Pancreas (tissue), 10 donors: ENCODE measurements around the gene ZSCAN16. TPM values are rescaled to one million over a fixed set of nuclear protein-coding genes. Genes with fewer than 3 reads are reported as not detected.
A peak's percentile ranks its signal among the peaks of the same experiment; 100 is the strongest.

Experiments
- ATAC-seq, 4 donors: fragments of 200-7000 bp; cut with Tn5 transposase; one replicate each; pipeline versions ENCODE4 v1.8.0 to v1.9.1; 2020; ENCODE audit warnings: mild to moderate bottlenecking in 4 of 4, moderate library complexity in 4 of 4
- DNase-seq, 6 donors: peaks; one replicate each; pipeline ENCODE4 v3.0.0-alpha.2; 2020
- FAIRE-seq: peaks from 2 replicates; lab custom pipeline; 2012; peaks lifted over from hg19 to GRCh38; lab: Jason Lieb, UNC
- H3K27ac ChIP-seq, 4 donors: fragments of 200-600 bp; sonication (generic); 1 replicate in 3 of 4; 2 replicates in 1 of 4; pipeline versions ENCODE4 v1.5.0 to v1.8.0; 2020
- H3K27me3 ChIP-seq, 4 donors: fragments of 200-600 bp; one replicate each; pipeline ENCODE4 v1.8.0; 2021
- H3K36me3 ChIP-seq, 3 donors: fragments of 200-600 bp; sonication (generic) in 1 of 3; one replicate each; pipeline versions ENCODE4 v1.5.0 to v1.8.0; 2020 to 2021
- H3K4me1 ChIP-seq, 3 donors: fragments of 200-600 bp; one replicate each; pipeline ENCODE4 v1.8.0; 2021
- H3K4me3 ChIP-seq, 4 donors: fragments of 200-600 bp; sonication (generic) in 2 of 4; one replicate each; pipeline versions ENCODE4 v1.5.0 to v1.8.0; 2020 to 2021
- H3K9me3 ChIP-seq, 4 donors: fragments of 200-600 bp; one replicate each; pipeline ENCODE4 v1.8.0; 2021
- WGBS, 2 donors: extraction: QIAGEN DNeasy Blood & Tissue Kit; methylation state at CpG; one replicate each; pipeline ENCODE4 v1.1.7; 2013; 5-methylcytosine and 5-hydroxymethylcytosine counted together
- intact Hi-C, 3 donors: fragments of 100-400 bp; cut with DNase I; formaldehyde crosslinking; loops; one replicate each; pipeline versions ENCODE4 v1.11.1 to v1.14.2; 2022
- polyA plus RNA-seq, 2 donors: library from polyadenylated mRNA; stranded (reverse); fragments of 200-250 nt; gene quantifications; one replicate each; pipeline ENCODE4 v1.2.3, GENCODE V29; 2013
- total RNA-seq, 6 donors: library from RNA; stranded (reverse); fragmentation: NEBNext Ultra II Directional in 4 of 6; extraction: Animal tissue kit (Norgen Biotek cat#: 25700) in 4 of 6; gene quantifications; one replicate each; pipeline versions ENCODE4 v1.2.1 to v1.2.4, GENCODE V29; 2021 to 2023
- TF ChIP-seq, protein P1 (sequence below), 4 donors: fragments of 200-600 bp; sonication (generic) in 3 of 4; IDR thresholded peaks; one replicate each; pipeline versions ENCODE4 v1.5.0 to v1.8.0; 2021; ENCODE audit warnings: antibody characterized with exemption in 4 of 4
- donor health status: healthy with polysubstance abuse.
- donor health status: DM: no; HTN: no; CAD: no; lungs with moderate emphysema.
- donor health status: DM: no; HTN: no; CAD: no.
- donor health status: control.
- donor health status: control.
- donor health status: Bipolar disorder and iron deficiency.
- donor health status: DM: yes; HTN: yes; CAD: no.
- donor health status: DM: no; HTN: no; CAD: no.
- donor health status: DM: no; HTN: no; CAD: no.
- donor health status: DM: yes; HTN: yes; CAD: no.

Gene ZSCAN16
- total and polyA plus RNA-seq, 8 donors: 1.6 to 5.0 (median 2.9) TPM

GRCh38 chr6:28141500-28142329, 17.3 kb downstream of the ZSCAN16 start, which contains the start of gene ZKSCAN8:
Gene ZKSCAN8 (plus strand): TSS chr6:28141883. CDS start chr6:28148408, 6,525 bp downstream.
- FAIRE-seq: no peak
- Histone ChIP-seq H3K4me1 (peaks cover 16 to 18% (median 16%) of the 10 kb centered on the region in 3 donors), H3K27ac (peak within 1 kb of the TSS in 3 of 4 donors; percentile 3 to 60 (median 13)), H3K27me3 (no peaks in the 10 kb centered on the region), H3K4me3 (peak within 1 kb of the TSS; percentile 58 to 91 (median 79)), H3K9me3 (no peaks in the 10 kb centered on the region), H3K36me3 (no peaks in the 10 kb centered on the region)
- ATAC-seq: peak; percentile 90 to 96 (median 92)
- TF ChIP-seq, protein P1, sequence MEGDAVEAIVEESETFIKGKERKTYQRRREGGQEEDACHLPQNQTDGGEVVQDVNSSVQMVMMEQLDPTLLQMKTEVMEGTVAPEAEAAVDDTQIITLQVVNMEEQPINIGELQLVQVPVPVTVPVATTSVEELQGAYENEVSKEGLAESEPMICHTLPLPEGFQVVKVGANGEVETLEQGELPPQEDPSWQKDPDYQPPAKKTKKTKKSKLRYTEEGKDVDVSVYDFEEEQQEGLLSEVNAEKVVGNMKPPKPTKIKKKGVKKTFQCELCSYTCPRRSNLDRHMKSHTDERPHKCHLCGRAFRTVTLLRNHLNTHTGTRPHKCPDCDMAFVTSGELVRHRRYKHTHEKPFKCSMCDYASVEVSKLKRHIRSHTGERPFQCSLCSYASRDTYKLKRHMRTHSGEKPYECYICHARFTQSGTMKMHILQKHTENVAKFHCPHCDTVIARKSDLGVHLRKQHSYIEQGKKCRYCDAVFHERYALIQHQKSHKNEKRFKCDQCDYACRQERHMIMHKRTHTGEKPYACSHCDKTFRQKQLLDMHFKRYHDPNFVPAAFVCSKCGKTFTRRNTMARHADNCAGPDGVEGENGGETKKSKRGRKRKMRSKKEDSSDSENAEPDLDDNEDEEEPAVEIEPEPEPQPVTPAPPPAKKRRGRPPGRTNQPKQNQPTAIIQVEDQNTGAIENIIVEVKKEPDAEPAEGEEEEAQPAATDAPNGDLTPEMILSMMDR (IDR thresholded peaks at IDR 0.05): no peak
- DNase-seq: peak; percentile 76 to 89 (median 81)
- intact Hi-C loops: no loop called here
- WGBS, 2 donors: 0 to 1% methylated on average over 52 of the region's 52 CpGs

DNA sequence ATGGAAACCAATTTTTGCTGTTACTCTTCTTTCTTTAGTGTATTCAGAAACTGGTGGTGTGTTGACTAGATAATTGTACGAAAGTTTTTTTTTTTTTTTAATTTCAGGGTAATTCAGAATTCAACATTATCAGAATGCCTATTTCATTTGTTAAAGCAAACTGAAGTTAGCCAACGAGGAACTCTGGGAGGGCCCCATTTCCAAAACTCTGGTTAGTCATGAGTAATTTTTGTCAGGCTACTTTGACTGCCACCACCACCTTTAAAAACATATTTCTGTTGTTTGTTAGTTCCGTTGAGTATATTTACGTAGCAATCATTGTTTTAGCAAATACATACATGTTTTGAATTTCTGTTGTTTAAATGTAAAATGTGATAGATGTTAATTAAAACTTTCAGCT, 18.0 kb downstream of the ZSCAN16 start:
- peak overlapping the region in 1 of 4 donors; percentile 13 for H3K27ac ChIP-seq
- 7 to 9% methylated on average over 4 of the region's 4 CpGs for WGBS, 2 donors
- ATAC-seq: no peak

DNA sequence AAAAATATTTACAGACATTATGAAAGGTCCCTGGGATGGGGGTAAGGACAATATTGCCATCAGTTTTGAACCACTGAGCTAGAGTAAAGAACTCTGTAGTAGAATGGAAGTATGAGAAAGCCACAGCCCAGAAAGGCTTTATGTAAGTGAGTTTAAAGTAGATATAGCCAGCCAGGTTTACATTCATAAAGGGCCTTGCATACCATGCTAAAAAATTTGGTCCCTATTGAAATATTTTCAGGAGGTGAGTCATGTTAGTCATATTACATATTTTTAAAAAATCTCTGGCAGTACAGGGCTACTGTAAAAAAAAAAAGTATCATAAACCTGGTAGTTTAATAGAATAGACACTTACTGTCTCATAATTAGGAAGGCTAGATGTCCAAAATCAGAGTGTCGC, 20.8 kb downstream of the ZSCAN16 start:
- TF ChIP-seq, protein P1 (IDR thresholded peaks at IDR 0.05): no peak
- no peak for DNase-seq
- Histone ChIP-seq H3K27ac (no peak overlapping the region), H3K27me3 (no peaks in the 10 kb centered on the region), H3K9me3 (no peaks in the 10 kb centered on the region), H3K4me1 (peaks cover 12 to 16% (median 14%) of the 10 kb centered on the region in 3 donors), H3K4me3 (no peak overlapping the region), H3K36me3 (peaks cover 0 to 24% (median 17%) of the 10 kb centered on the region in 3 donors)
- intact Hi-C loops: no loop called here
- no peak for ATAC-seq
- no peak for FAIRE-seq
- 93 to 100% methylated on average over 1 of the region's 1 CpG for WGBS, 2 donors

More for the DNA sequence above, 18.0 kb downstream of the ZSCAN16 start:
- Histone ChIP-seq H3K4me3 (peak overlapping the region in 3 of 4 donors; percentile 58 to 91 (median 70)), H3K36me3 (no peaks in the 10 kb centered on the region), H3K9me3 (no peaks in the 10 kb centered on the region), H3K27me3 (no peaks in the 10 kb centered on the region), H3K4me1 (peaks cover 16 to 18% (median 16%) of the 10 kb centered on the region in 3 donors)
- DNase-seq: no peak
- intact Hi-C loops: no loop called here
- FAIRE-seq: no peak
- TF ChIP-seq, protein P1 (IDR thresholded peaks at IDR 0.05): no peak

DNA sequence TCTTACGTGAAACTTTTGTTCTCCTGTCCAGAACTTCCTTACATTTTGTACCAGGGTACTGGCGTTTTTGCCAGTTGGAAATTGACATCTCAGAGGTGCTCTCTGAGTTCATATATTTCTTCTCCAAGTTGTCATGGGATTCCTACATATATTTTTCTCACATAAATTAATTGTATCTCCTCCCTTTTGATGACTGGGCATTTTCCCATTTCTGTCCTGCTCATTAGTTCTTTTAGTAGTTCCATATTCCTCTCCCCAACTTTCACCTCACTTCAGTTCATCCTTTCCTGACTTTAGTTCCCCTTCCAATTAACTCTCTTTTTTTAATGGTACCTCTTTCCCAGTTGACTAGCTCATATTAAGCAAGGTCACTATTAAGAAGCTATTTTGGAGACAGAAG, 28.1 kb downstream of the ZSCAN16 start:
- DNase-seq: no peak
- Histone ChIP-seq H3K27ac (no peak overlapping the region), H3K9me3 (no peaks in the 10 kb centered on the region), H3K36me3 (peaks cover 0 to 80% (median 34%) of the 10 kb centered on the region in 3 donors), H3K4me1 (no peaks in the 10 kb centered on the region), H3K27me3 (no peaks in the 10 kb centered on the region), H3K4me3 (no peak overlapping the region)
- intact Hi-C loops: no loop called here
- ATAC-seq: no peak
- 91 to 100% methylated on average over 2 of the region's 2 CpGs for WGBS, 2 donors
- TF ChIP-seq, protein P1 (IDR thresholded peaks at IDR 0.05): no peak
- no peak for FAIRE-seq
